ENCODE data around the gene ARSD.
"Not testable (repeated sequence)": the region's sequence is repeated elsewhere in the genome, so short reads cannot be mapped to it uniquely, and the experiment has no call there.

ARSD gene, protein sequence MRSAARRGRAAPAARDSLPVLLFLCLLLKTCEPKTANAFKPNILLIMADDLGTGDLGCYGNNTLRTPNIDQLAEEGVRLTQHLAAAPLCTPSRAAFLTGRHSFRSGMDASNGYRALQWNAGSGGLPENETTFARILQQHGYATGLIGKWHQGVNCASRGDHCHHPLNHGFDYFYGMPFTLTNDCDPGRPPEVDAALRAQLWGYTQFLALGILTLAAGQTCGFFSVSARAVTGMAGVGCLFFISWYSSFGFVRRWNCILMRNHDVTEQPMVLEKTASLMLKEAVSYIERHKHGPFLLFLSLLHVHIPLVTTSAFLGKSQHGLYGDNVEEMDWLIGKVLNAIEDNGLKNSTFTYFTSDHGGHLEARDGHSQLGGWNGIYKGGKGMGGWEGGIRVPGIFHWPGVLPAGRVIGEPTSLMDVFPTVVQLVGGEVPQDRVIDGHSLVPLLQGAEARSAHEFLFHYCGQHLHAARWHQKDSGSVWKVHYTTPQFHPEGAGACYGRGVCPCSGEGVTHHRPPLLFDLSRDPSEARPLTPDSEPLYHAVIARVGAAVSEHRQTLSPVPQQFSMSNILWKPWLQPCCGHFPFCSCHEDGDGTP

GRCh38 chrX:2928583-2929434 lies at the start of gene ARSD:
Gene ARSD (minus strand): TSS chrX:2929339. CDS start chrX:2929275, 64 bp downstream.
- DNase-seq (ENCODE audit: low read depth in 2 of 3, low spot score in 1 of 3): peak in 2 of 3 donors; percentile 4 to 23

- not testable (repeated sequence) for DNase-seq (ENCODE audit: low read depth in 2 of 3, low spot score in 1 of 3)
Measured at GRCh38 chrX:2978639-2979038, 49.5 kb upstream of the ARSD start.

- DNase-seq (ENCODE audit: low read depth in 2 of 3, low spot score in 1 of 3): no peak
Measured at GRCh38 chrX:2974961-2975360, 45.8 kb upstream of the ARSD start.

- DNase-seq (ENCODE audit: low read depth in 2 of 3, low spot score in 1 of 3): no peak
Measured at GRCh38 chrX:2972391-2972790, 43.3 kb upstream of the ARSD start.

DNA sequence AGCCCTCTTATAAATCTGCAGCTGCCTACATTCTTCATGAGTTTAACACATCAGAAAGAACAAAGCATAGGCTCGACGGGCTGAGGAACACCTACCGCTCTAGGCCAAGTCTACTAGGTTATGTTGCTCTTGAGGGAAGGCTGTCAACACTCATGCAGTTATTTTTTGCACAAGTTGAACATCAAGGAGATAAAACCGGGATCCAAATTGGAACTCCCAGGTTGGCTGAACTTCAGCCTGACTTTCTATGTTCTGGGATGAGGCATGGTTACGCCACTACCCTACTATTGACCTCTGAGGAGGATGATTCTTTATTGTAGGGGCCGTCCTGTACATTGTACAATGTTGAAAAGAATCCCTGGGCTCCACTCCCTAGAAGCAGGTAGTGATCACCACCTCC lies 39.9 kb upstream of the ARSD start:
- DNase-seq (ENCODE audit: low read depth in 2 of 3, low spot score in 1 of 3): no peak

DNA sequence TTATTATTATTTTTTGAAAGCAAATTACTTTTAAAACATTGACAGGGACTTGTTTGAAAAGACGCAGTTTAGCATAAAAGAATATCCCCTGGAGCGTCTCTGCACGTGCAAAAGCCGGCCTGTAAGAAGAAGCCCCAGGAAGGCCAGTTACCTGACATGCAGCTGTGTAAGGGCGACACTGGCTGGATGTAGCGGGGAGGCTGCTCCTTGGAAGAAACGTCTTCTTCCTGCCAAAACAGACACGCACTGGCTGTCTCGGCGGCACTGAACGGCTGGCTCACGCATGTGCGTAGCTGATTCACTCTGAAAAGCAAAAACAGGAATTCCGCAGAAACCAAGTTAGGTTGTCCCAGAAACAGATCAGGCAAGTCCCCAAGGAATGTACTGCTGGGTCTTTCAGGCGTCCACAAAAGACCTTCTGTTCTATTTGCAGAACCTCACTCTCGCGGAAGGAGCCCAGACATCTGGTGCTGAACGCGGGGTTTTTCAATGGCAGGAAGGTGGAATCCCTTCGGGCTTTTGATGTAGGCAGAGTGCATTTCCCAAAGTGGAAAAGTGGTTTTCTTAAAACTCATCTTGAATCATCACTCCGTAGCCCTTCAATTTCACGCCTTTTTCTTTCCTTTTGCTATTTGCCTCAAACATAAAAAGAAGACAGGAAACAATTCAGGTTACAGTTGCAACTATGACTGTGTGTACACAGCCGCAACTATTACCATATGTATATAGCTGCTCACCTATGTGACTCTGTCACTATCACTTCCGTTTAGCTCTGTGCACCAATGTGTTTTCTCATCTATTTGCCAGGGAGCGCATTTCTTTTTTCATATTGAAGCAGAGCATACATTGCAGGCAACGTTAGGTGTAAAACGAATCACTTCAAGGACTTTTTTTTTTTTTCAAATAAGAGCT lies 39.1 kb upstream of the ARSD start:
- DNase-seq (ENCODE audit: low read depth in 2 of 3, low spot score in 1 of 3): peak in 2 of 3 donors; percentile 2 to 8

- no peak for DNase-seq (ENCODE audit: low read depth in 2 of 3, low spot score in 1 of 3)
Measured at GRCh38 chrX:2967584-2967983, 38.4 kb upstream of the ARSD start.

- DNase-seq (ENCODE audit: low read depth in 2 of 3, low spot score in 1 of 3): no peak
Measured at GRCh38 chrX:2967012-2967411, 37.9 kb upstream of the ARSD start.

DNA sequence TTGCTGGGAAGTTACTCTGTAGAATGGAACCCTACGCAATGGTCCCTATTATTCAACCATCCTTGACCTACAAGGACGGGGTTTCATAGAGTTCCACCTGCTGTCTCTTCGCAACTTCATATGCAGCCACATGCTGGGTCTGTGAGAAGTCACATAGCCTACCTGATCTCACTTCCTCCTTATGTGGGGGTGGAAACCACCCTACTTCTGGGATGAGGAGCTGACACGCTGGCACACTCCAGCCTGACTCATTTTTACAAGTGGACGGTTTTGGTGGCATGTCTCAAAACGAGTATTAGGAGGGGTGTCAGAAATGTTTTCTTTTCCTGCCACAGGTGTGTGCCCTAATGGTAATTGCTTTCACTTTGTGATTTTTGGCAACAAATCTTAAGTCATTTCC lies 36.8 kb upstream of the ARSD start:
- DNase-seq (ENCODE audit: low read depth in 2 of 3, low spot score in 1 of 3): peak in 1 of 3 donors; percentile 3

GRCh38 chrX:2963992-2964794 lies 35.1 kb upstream of the ARSD start:
- not testable (repeated sequence) for DNase-seq (ENCODE audit: low read depth in 2 of 3, low spot score in 1 of 3)

- DNase-seq (ENCODE audit: low read depth in 2 of 3, low spot score in 1 of 3): not testable (repeated sequence)
Measured at GRCh38 chrX:2963449-2963848, 34.3 kb upstream of the ARSD start.

GRCh38 chrX:2962381-2962780 lies 33.2 kb upstream of the ARSD start:
- no peak for DNase-seq (ENCODE audit: low read depth in 2 of 3, low spot score in 1 of 3)

DNA sequence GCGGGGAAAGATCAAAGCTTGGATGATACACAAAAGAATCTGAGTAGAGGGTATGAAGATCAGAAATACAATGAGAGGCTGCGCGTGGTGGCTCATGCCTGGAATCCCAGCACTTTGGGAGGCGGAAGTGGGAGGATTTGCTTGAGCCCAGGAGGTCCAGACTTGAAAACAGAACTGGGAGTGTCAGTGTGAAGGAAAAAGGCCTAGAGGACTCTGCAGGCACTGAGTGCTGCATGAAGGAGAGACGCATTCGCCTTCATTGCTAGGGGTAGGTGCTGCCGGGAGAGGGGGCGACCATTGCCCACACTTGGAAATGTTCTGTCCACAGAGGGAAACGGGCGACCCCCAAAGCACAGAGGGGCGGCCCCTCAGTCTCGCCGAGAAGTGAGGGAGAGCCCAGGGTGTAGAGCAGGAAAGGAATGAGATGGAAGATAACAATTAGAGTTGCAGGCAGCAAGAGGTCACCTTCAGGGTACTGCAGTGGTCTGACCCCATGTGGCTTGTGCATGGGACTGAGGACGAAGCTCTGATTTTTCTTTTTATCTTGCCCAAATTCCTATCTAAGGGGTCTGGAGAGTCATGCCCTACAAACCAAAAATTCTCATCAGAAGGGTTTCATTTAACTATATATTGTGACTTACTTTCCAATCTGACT lies 31.8 kb upstream of the ARSD start:
- no peak for DNase-seq (ENCODE audit: low read depth in 2 of 3, low spot score in 1 of 3)

GRCh38 chrX:2958199-2958598 lies 29.1 kb upstream of the ARSD start:
- DNase-seq (ENCODE audit: low read depth in 2 of 3, low spot score in 1 of 3): no peak

DNA sequence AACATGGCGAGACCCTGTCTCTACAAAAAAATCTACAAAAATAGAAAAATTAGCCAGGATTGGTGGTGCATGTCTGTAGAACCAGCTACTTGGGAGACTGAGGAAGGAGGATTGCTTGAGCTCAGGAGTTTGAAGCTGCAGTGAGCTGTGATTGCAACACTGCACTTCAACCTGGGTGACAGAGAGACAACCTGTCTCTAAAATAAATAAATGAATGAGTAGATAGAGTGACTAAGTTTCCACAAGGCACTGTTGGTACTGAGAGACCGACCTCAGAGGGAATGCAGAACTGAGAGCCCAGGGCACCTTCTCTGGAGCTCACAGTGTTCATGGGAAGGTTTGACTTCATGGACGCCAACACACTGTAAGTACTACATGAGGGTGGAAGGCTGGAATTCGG lies 26.7 kb upstream of the ARSD start:
- no peak for DNase-seq (ENCODE audit: low read depth in 2 of 3, low spot score in 1 of 3)

DNA sequence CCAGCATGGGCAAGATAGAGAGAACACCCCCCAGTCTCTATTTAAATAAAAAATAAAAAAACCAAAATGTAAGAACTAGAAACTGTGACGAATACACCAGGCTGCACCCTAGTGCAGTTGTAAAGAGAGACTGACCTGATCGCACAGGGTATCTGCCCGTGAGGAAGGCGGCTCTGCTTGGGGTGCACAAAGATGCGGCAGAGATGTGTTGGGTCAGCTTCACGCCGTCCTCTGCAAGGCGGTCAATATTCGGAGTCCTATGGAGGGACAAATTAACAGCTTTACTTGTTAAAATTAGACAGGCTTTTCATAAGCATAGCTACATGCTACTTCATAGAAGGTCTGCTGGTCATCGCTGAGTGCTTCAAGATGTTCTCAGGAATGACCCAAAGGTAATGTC lies 26.1 kb upstream of the ARSD start:
- DNase-seq (ENCODE audit: low read depth in 2 of 3, low spot score in 1 of 3): no peak

GRCh38 chrX:2954541-2954940 lies 25.4 kb upstream of the ARSD start:
- DNase-seq (ENCODE audit: low read depth in 2 of 3, low spot score in 1 of 3): no peak

DNA sequence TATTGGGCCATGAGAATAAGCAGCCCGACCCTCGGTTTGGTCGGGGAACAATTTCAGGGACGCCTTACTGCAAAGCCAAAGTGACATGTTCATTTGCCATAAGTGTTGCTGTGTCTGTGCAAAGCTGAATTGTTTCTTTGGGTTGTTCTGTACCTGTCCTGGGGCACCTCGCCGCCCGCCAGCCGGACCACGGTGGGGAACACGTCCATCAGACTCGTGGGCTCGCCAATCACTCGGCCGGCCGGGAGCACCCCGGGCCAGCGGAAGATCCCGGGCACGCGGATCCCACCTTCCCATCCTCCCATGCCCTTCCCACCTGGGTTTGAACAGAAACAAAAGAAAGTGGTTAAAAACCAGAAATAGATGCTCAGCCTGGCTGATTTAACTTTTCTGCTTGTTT lies 8.8 kb upstream of the ARSD start:
- not testable (repeated sequence) for DNase-seq (ENCODE audit: low read depth in 2 of 3, low spot score in 1 of 3)

All from stimulated activated CD4-positive, alpha-beta T cell treated with anti-CD3 and anti-CD28 coated beads, Interleukin-12 subunit alpha, Interleukin-12 subunit beta, amount 100 ng/mL, for 48 hours (primary cell).